Measurements from ENCODE around the gene TSTD2. TPM values are rescaled to one million over a fixed set of nuclear protein-coding genes. Genes with fewer than 3 reads are reported as not detected.
A peak's percentile ranks its signal among the peaks of the same experiment; 100 is the strongest.
"Not testable (repeated sequence)": the region's sequence is repeated elsewhere in the genome, so short reads cannot be mapped to it uniquely, and the experiment has no call there.

TSTD2 gene
- total RNA-seq, 1 donor from 2014 or later, result 21.6 TPM

- not testable (repeated sequence) for DNase-seq (ENCODE audit: low spot score)
These were observed 46.3 kb downstream of the TSTD2 start for GRCh38 chr9:97586909-97587308.

- not testable (repeated sequence) for DNase-seq (ENCODE audit: low spot score)
These were observed 48.4 kb downstream of the TSTD2 start for GRCh38 chr9:97584778-97585177.

- DNase-seq (ENCODE audit: low spot score), result not testable (repeated sequence)
These were observed 51.6 kb downstream of the TSTD2 start for GRCh38 chr9:97581590-97581989.

- no peak for DNase-seq (ENCODE audit: low spot score)
These were observed 53.3 kb downstream of the TSTD2 start for GRCh38 chr9:97579914-97580313.

- DNase-seq (ENCODE audit: low spot score), result no peak
These were observed 54.3 kb downstream of the TSTD2 start for GRCh38 chr9:97578846-97579245.

- no peak for DNase-seq (ENCODE audit: low spot score)
These were observed 56.1 kb downstream of the TSTD2 start for GRCh38 chr9:97577051-97577450.

GRCh38 chr9:97575673-97576200 is 57.4 kb downstream of the TSTD2 start:
- DNase-seq (ENCODE audit: low spot score), result no peak

GRCh38 chr9:97574921-97575672 is 58.1 kb downstream of the TSTD2 start:
- not testable (repeated sequence) for DNase-seq (ENCODE audit: low spot score)

GRCh38 chr9:97574101-97574571 is 59.0 kb downstream of the TSTD2 start:
- DNase-seq (ENCODE audit: low spot score), result not testable (repeated sequence)

- no peak for DNase-seq (ENCODE audit: low spot score)
These were observed 59.6 kb downstream of the TSTD2 start for GRCh38 chr9:97573482-97574073.

- no peak for DNase-seq (ENCODE audit: low spot score)
These were observed 60.2 kb downstream of the TSTD2 start for GRCh38 chr9:97572892-97573365.

- DNase-seq (ENCODE audit: low spot score), result no peak
These were observed 60.8 kb downstream of the TSTD2 start for GRCh38 chr9:97572196-97572891.

GRCh38 chr9:97571664-97572063 is 61.5 kb downstream of the TSTD2 start:
- peak; percentile 43 for DNase-seq (ENCODE audit: low spot score)

GRCh38 chr9:97570899-97571298 is 62.3 kb downstream of the TSTD2 start:
- DNase-seq (ENCODE audit: low spot score), result peak; percentile 32

GRCh38 chr9:97568461-97569275 is 64.5 kb downstream of the TSTD2 start:
- DNase-seq (ENCODE audit: low spot score), result no peak

- no peak for DNase-seq (ENCODE audit: low spot score)
These were observed 65.3 kb downstream of the TSTD2 start for GRCh38 chr9:97567894-97568202.

- DNase-seq (ENCODE audit: low spot score), result no peak
These were observed 65.8 kb downstream of the TSTD2 start for GRCh38 chr9:97567182-97567893.

GRCh38 chr9:97565262-97565661 is 67.9 kb downstream of the TSTD2 start:
- DNase-seq (ENCODE audit: low spot score), result no peak

- peak; percentile 55 for DNase-seq (ENCODE audit: low spot score)
These were observed 68.6 kb downstream of the TSTD2 start for GRCh38 chr9:97564291-97565175.

Measured in mucosa of gallbladder (tissue), 1 donor.